OCI-LY7 (cell line): ENCODE data around the gene ATG9B.

Experiments used
- EZH2phosphoT487 ChIP-seq: fragments of 200-600 bp; sonication (generic); IDR thresholded peaks from 2 replicates; pipeline ENCODE4 v1.6.1; 2018; ENCODE audit warnings: low read depth, borderline replicate concordance, mild to moderate bottlenecking, mixed run types, antibody characterized with exemption, low read length, moderate library complexity, mixed read lengths
- TF ChIP-seq, protein P1 (sequence below): fragments of 200-600 bp; sonication (generic); conservative IDR thresholded peaks from 2 replicates; pipeline ENCODE4 v1.5.1; 2014; ENCODE audit warnings: mild to moderate bottlenecking, antibody characterized with exemption, low read length, moderate library complexity, mixed read lengths

DNA sequence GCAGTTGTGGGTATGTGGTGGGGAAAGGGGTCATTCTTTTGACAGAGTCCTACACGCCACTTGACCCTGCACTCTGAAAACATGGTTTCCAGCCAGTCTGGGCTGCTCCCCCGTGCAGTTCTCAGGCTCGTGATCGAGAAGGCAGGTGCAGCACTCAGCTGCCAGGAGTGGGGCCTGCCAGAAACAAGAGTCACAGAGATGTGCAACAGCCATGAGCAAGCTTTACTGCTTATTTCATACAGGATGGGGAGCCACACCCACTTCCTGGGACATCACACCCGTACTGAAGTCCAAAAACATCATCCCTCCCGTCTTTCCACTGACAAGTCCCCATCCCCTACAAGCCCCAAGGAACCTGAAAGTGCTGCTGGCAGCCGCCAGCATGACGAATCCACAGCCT is 9.3 kb downstream of the ATG9B start:
- TF ChIP-seq, protein P1, sequence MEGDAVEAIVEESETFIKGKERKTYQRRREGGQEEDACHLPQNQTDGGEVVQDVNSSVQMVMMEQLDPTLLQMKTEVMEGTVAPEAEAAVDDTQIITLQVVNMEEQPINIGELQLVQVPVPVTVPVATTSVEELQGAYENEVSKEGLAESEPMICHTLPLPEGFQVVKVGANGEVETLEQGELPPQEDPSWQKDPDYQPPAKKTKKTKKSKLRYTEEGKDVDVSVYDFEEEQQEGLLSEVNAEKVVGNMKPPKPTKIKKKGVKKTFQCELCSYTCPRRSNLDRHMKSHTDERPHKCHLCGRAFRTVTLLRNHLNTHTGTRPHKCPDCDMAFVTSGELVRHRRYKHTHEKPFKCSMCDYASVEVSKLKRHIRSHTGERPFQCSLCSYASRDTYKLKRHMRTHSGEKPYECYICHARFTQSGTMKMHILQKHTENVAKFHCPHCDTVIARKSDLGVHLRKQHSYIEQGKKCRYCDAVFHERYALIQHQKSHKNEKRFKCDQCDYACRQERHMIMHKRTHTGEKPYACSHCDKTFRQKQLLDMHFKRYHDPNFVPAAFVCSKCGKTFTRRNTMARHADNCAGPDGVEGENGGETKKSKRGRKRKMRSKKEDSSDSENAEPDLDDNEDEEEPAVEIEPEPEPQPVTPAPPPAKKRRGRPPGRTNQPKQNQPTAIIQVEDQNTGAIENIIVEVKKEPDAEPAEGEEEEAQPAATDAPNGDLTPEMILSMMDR = no peak
- no peak for TF ChIP-seq EZH2phosphoT487
